Calu3 (cell line): ENCODE data around the gene PCDHB13. TPM values are rescaled to one million over a fixed set of nuclear protein-coding genes. Genes with fewer than 3 reads are reported as not detected.
A peak's percentile ranks its signal among the peaks of the same experiment; 100 is the strongest.
"Not testable (repeated sequence)": the region's sequence is repeated elsewhere in the genome, so short reads cannot be mapped to it uniquely, and the experiment has no call there.

ENCODE experiments used
- BruUV-seq: library from RNA; stranded (reverse); fragments of 400-500 nt; replicated peaks from 2 replicates; lab custom pipeline; 2021; lab: Mats Ljungman, UMichigan
- CTCF ChIA-PET: fragments of 300-600 bp; sonication (Branson Sonifier 250); formaldehyde crosslinking; loops from one replicate; lab custom pipeline; 2022; ENCODE audit warnings: antibody characterized with exemption; lab: Charles Lee
- DNase-seq: peaks from one replicate; pipeline ENCODE4 v3.0.0; 2022
- H3K27ac Mint-ChIP-seq: one replicate; pipeline ENCODE4 v1.8.0; 2022; ENCODE audit warnings: mixed read lengths; ENCODE audit not compliant: unreplicated experiment
- H3K27me3 Mint-ChIP-seq: one replicate; pipeline ENCODE4 v1.8.0; 2022; ENCODE audit warnings: mixed read lengths; ENCODE audit not compliant: unreplicated experiment
- H3K36me3 Mint-ChIP-seq: one replicate; pipeline ENCODE4 v1.8.0; 2022; ENCODE audit warnings: mild to moderate bottlenecking, moderate library complexity, mixed read lengths; ENCODE audit not compliant: insufficient read depth, unreplicated experiment
- H3K4me1 Mint-ChIP-seq: one replicate; pipeline ENCODE4 v1.8.0; 2022; ENCODE audit warnings: mild to moderate bottlenecking, low read depth, mixed read lengths; ENCODE audit not compliant: unreplicated experiment
- H3K4me3 Mint-ChIP-seq: one replicate; pipeline ENCODE4 v1.8.0; 2022; ENCODE audit warnings: mild to moderate bottlenecking, low read depth, moderate library complexity, mixed read lengths; ENCODE audit not compliant: unreplicated experiment
- H3K9me3 Mint-ChIP-seq: one replicate; pipeline ENCODE4 v1.8.0; 2022; ENCODE audit warnings: low read depth, mixed read lengths; ENCODE audit not compliant: unreplicated experiment
- intact Hi-C: fragments of 100-400 bp; cut with micrococcal nuclease; formaldehyde crosslinking; loops from one replicate; pipeline ENCODE4 v1.10.0; 2022; ENCODE audit not compliant: unreplicated experiment
- total RNA-seq: library from RNA; stranded (reverse); gene quantifications from 2 replicates; pipeline ENCODE4 v1.2.3, GENCODE V29; 2022
- TF ChIP-seq, protein P1 (sequence below): fragments of 200-600 bp; IDR thresholded peaks from one replicate; pipeline ENCODE4 v1.8.0; 2022; ENCODE audit warnings: antibody characterized with exemption; ENCODE audit not compliant: unreplicated experiment

Gene PCDHB13
- total RNA-seq, 1 experiment from 2014 or later, result 1.1 TPM

DNA sequence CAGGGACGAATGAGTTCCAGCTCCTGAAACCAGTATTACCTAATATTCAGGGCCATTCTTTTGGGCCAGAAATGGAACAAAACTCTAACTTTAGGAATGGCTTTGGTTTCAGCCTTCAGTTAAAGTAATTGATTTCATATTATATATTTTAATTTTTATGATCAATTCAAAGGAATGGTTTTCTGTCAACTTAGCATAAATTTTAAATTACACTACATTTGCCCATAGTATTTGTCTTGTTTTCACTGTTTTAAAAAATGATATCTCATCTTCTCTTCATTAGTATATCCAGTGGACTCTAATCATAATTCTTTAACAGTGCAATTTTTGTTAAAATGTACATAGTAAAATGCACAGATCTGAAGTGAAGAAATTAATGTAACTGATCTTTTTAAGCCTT lies 33.4 kb upstream of the PCDHB13 start:
- Mint-ChIP-seq H3K27ac (no peak overlapping the region), H3K4me1 (no peaks in the 10 kb centered on the region), H3K9me3 (peaks cover 20% of the 10 kb centered on the region), H3K36me3 (no peaks in the 10 kb centered on the region), H3K4me3 (no peak overlapping the region), H3K27me3 (no peaks in the 10 kb centered on the region)
- BruUV-seq, result no TSS peak
- no peak for DNase-seq
- intact Hi-C loops, result no loop called here
- TF ChIP-seq, protein P1, sequence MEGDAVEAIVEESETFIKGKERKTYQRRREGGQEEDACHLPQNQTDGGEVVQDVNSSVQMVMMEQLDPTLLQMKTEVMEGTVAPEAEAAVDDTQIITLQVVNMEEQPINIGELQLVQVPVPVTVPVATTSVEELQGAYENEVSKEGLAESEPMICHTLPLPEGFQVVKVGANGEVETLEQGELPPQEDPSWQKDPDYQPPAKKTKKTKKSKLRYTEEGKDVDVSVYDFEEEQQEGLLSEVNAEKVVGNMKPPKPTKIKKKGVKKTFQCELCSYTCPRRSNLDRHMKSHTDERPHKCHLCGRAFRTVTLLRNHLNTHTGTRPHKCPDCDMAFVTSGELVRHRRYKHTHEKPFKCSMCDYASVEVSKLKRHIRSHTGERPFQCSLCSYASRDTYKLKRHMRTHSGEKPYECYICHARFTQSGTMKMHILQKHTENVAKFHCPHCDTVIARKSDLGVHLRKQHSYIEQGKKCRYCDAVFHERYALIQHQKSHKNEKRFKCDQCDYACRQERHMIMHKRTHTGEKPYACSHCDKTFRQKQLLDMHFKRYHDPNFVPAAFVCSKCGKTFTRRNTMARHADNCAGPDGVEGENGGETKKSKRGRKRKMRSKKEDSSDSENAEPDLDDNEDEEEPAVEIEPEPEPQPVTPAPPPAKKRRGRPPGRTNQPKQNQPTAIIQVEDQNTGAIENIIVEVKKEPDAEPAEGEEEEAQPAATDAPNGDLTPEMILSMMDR, result no peak
- CTCF ChIA-PET, result no interaction called here

DNA sequence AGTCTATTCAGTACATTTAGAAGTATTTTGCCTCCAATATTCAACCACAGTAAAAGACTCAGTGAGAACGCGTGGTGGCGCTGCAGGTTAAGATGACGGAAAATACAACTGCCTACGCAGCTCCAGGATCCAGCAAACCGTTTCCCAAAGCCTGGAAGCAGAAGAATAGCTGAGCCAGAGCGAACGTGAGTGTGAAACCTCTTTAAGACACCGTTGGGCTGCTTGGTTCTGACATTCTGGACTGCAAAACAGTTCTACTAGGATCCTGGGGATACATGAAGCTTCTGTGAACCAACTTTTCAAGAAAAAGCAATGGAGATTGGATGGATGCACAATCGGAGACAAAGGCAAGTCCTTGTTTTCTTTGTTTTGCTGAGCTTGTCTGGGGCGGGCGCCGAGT lies 31.5 kb upstream of the PCDHB13 start, which contains the start of gene PCDHB16:
TSS of gene PCDHB16 (plus strand) at position 140 of the 400 bp plus-strand sequence. CDS start at position 313, 173 bp downstream.
- no peaks in the 10 kb centered on the region for H3K4me1 Mint-ChIP-seq
- no peak within 1 kb of the TSS for H3K27ac Mint-ChIP-seq
- H3K9me3 Mint-ChIP-seq, result peaks cover 25% of the 10 kb centered on the region
- BruUV-seq, result no TSS peak
- intact Hi-C loops, result no loop called here
- no peaks in the 10 kb centered on the region for H3K36me3 Mint-ChIP-seq
- H3K4me3 Mint-ChIP-seq, result no peak within 1 kb of the TSS
- TF ChIP-seq, protein P1, result no peak
- CTCF ChIA-PET, result interaction anchor here (1.0 kb wide), 1 partner anchor 382 kb away, joined by 3 read pairs; no protein-coding TSS in a partner anchor
- DNase-seq, result no peak
- no peaks in the 10 kb centered on the region for H3K27me3 Mint-ChIP-seq

DNA sequence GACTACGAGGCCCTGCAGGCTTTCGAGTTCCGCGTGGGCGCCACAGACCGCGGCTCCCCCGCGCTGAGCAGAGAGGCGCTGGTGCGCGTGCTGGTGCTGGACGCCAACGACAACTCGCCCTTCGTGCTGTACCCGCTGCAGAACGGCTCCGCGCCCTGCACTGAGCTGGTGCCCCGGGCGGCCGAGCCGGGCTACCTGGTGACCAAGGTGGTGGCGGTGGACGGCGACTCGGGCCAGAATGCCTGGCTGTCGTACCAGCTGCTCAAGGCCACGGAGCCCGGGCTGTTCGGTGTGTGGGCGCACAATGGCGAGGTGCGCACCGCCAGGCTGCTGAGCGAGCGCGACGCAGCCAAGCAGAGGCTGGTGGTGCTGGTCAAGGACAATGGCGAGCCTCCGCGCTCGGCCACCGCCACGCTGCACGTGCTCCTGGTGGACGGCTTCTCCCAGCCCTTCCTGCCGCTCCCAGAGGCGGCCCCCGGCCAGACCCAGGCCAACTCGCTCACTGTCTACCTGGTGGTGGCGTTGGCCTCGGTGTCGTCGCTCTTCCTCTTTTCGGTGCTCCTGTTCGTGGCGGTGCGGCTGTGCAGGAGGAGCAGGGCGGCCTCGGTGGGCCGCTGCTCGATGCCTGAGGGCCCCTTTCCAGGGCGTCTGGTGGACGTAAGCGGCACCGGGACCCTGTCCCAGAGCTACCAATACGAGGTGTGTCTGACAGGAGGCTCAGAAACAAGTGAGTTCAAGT lies 29.4 kb upstream of the PCDHB13 start:
- peaks cover 31% of the 10 kb centered on the region for H3K9me3 Mint-ChIP-seq
- intact Hi-C loops, H3K36me3 Mint-ChIP-seq, CTCF ChIA-PET, BruUV-seq, H3K27me3 Mint-ChIP-seq, DNase-seq, H3K4me3 Mint-ChIP-seq, H3K27ac Mint-ChIP-seq, H3K4me1 Mint-ChIP-seq: not testable (repeated sequence)

DNA sequence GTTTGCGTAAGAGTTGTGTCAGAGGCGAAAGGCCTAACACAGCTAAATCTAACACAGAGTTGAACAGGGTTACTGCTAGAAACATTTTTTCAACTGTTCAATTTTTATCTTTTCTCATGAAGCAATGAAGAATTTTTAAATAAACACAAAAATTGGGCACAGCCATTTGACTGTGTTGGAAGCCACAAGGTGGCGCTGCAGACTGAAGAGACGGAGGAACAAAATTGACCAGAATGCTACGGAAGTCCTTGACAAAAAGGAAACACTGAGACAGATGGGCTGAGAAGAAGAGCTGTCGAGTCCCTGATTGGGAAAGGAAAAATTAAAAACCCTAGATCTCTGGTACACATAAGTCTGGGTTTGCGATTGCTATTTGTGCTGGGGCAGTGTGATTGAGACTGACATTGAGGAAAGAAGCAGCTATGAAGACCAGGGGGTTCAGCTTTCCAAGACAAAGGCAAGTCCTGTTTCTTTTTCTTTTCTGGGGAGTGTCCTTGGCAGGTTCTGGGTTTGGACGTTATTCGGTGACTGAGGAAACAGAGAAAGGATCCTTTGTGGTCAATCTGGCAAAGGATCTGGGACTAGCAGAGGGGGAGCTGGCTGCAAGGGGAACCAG lies 26.7 kb upstream of the PCDHB13 start, which contains the start of gene PCDHB9:
TSS of gene PCDHB9 (plus strand) at position 265 of the 616 bp plus-strand sequence. CDS start at position 423, 158 bp downstream.
- no peaks in the 10 kb centered on the region for H3K4me1 Mint-ChIP-seq
- TSS peak; percentile 82 for BruUV-seq
- peaks cover 28% of the 10 kb centered on the region for H3K9me3 Mint-ChIP-seq
- peak; percentile 66 for DNase-seq
- no peaks in the 10 kb centered on the region for H3K27me3 Mint-ChIP-seq
- TF ChIP-seq, protein P1, result peak; percentile 24
- no peak within 1 kb of the TSS for H3K27ac Mint-ChIP-seq
- no peaks in the 10 kb centered on the region for H3K36me3 Mint-ChIP-seq
- H3K4me3 Mint-ChIP-seq, result peak within 1 kb of the TSS; percentile 53
- CTCF ChIA-PET, result interaction anchor here (0.6 to 1.3 kb wide), 4 partner anchors 22 to 377 kb away, joined by 3 to 6 read pairs (median 4); partner anchors contain the start of genes PCDHB12 and PCDHB14
- intact Hi-C loops, result no loop called here

DNA sequence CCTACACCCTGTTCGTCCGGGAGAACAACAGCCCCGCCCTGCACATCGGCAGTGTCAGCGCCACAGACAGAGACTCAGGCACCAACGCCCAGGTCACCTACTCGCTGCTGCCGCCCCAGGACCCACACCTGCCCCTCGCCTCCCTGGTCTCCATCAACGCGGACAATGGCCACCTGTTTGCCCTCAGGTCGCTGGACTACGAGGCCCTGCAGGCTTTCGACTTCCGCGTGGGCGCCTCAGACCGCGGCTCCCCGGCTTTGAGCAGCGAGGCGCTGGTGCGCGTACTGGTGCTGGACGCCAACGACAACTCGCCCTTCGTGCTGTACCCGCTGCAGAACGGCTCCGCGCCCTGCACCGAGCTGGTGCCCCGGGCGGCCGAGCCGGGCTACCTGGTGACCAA lies 25.0 kb upstream of the PCDHB13 start:
- H3K9me3 Mint-ChIP-seq, result peaks cover 25% of the 10 kb centered on the region
- H3K27me3 Mint-ChIP-seq, DNase-seq, CTCF ChIA-PET, H3K4me3 Mint-ChIP-seq, H3K27ac Mint-ChIP-seq, H3K4me1 Mint-ChIP-seq, intact Hi-C loops, H3K36me3 Mint-ChIP-seq, BruUV-seq: not testable (repeated sequence)

DNA sequence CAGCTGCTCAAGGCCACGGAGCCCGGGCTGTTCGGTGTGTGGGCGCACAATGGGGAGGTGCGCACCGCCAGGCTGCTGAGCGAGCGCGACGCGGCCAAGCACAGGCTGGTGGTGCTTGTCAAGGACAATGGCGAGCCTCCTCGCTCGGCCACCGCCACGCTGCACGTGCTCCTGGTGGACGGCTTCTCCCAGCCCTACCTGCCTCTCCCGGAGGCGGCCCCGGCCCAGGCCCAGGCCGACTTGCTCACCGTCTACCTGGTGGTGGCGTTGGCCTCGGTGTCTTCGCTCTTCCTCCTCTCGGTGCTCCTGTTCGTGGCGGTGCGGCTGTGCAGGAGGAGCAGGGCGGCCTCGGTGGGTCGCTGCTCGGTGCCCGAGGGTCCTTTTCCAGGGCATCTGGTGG lies 24.6 kb upstream of the PCDHB13 start:
- BruUV-seq, H3K4me3 Mint-ChIP-seq, intact Hi-C loops, H3K36me3 Mint-ChIP-seq, H3K27me3 Mint-ChIP-seq, CTCF ChIA-PET, DNase-seq, H3K4me1 Mint-ChIP-seq, H3K27ac Mint-ChIP-seq: not testable (repeated sequence)
- H3K9me3 Mint-ChIP-seq, result peaks cover 25% of the 10 kb centered on the region
